HG03066 (cell line): ENCODE results near the gene RELB.
A peak's percentile ranks its signal among the peaks of the same experiment; 100 is the strongest.
"Not testable (repeated sequence)": the region's sequence is repeated elsewhere in the genome, so short reads cannot be mapped to it uniquely, and the experiment has no call there.

Experiments used
- ATAC-seq: cut with Tn5 transposase; IDR thresholded peaks from one replicate; pipeline ENCODE4 v1.9.1; 2021; ENCODE audit warnings: low read depth; ENCODE audit not compliant: unreplicated experiment

RELB gene, protein sequence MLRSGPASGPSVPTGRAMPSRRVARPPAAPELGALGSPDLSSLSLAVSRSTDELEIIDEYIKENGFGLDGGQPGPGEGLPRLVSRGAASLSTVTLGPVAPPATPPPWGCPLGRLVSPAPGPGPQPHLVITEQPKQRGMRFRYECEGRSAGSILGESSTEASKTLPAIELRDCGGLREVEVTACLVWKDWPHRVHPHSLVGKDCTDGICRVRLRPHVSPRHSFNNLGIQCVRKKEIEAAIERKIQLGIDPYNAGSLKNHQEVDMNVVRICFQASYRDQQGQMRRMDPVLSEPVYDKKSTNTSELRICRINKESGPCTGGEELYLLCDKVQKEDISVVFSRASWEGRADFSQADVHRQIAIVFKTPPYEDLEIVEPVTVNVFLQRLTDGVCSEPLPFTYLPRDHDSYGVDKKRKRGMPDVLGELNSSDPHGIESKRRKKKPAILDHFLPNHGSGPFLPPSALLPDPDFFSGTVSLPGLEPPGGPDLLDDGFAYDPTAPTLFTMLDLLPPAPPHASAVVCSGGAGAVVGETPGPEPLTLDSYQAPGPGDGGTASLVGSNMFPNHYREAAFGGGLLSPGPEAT

DNA sequence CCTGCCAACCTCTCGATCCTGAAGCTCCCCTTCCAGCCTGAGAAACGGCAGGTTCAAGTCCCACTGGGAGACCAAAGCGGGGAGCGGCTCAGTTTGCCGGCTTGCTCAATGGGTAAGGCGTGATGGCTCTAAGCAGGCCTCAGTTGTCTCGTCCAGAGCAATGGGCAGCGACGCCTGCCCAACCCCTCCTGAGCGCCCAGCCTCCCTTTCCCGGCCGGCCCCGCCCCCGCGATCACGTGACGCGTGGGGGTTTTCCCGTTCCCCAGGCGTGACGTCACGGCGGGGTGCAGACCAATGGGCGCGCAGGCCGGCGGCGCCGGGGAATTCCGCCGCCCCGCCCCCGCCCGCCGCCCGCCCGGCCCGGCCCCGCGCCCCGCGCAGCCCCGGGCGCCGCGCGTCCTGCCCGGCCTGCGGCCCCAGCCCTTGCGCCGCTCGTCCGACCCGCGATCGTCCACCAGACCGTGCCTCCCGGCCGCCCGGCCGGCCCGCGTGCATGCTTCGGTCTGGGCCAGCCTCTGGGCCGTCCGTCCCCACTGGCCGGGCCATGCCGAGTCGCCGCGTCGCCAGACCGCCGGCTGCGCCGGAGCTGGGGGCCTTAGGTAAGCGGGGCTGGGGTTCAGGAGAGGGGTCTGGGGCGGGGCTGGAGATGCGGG, at the start of gene RELB:
TSS of gene RELB (plus strand) at position 378 of the 653 bp plus-strand sequence. CDS start at position 494, 116 bp downstream.
- peak; percentile 40 for ATAC-seq

DNA sequence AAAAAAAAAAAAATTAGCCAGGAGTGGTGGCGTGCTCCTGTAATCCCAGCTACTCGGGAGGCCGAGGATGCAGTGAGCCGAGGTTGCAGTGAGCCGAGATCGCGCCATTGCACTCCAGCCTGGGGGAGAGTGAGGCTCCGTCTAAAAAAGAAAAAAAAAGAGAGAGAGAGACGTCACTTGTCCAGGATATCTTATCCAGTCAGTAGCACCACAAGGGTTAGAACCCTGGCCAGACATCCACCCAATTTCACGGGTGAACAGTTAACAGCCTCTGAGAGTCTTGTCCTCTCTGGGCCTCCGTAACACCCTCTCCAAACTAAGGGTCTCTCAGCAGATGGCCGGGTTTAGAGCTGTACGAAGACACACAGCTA, 47.0 kb upstream of the RELB start:
- ATAC-seq: no peak

DNA sequence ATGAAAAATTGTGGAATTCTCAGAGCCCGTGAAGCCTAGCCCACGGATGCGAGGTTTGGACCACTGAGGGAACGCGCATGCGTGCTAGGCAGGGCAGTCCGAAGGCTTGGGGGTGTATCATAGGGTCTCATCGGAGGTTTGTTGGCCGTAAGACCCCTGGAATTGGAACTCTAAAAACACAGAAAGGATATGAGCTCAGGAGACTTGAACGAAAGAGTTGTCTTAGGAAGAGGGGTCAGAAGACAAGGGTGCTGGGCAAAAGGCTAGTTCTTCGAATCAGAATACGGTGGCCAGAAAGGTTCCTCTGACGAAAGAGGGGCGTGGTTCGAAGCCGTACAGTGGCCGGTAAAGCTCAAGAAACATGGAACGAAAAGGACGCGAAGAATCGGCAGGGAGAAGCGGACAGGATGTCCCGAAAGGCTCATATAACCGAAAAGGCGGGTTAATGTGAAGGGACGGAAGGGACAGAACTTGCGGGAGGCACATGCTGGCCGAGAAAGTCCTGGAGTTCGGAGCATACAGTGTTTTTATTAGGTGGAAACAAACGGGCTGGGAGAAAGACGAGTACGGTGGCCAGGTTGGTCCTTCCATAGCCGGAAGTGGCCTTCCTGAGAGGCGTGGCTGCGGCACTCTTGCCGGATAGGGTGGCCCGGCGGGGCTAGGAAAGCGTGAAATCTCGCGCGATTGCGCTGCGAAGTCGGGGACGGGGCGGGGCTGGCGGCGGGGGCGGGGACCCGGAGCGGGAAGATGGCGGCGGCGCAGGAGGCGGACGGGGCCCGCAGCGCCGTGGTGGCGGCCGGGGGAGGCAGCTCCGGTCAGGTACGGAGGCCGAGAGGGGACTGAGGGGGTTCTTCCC, 46.4 kb upstream of the RELB start, which contains the start of gene CLPTM1:
TSS of gene CLPTM1 (plus strand) at position 732 of the 856 bp plus-strand sequence. CDS start at position 748, 16 bp downstream.
- ATAC-seq: peak; percentile 72

DNA sequence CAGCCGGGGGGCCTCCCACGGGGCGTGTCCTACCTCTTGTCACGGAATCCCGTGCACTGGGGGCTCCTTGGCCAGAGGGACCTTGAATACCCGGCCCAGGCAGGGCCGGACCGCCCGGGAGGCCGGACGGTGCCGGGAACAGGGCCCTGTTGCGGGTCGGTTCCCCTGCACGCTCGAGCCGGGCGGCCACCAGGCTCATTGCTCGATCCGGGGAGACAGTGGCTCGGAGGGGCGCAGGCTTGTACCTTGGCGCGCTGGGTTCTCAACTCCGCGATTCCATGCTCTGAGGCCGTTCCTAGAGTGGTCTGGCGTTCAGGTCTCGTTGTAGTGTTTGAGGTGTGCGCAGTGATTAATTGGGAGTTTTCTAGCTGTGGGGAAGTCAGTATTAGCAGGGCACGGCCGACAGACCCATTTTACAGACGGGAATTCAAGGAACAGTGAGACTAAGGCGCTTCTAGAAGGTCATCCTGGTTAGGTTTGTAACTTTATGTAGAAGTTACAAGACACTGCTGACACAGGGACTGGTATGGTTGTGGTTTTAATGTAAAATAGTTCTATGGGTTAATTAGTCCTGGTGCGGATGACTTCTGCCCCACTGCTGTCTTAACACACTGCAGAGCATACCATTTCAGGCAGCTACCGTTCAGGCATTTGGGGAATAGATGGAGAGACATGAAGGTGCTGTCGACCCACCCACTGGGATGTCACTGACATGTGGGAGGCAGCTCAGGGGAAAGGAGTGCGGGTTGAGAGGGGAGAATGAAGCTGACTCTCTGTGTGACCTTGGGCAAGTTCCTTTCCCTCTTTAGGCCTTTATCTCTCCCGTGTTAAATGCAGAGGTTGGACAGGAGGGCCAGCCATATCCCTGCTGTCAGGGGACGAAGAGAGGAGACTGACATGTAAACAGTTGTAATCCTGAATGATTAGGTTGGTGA, 45.5 kb upstream of the RELB start:
- ATAC-seq: peak; percentile 12

DNA sequence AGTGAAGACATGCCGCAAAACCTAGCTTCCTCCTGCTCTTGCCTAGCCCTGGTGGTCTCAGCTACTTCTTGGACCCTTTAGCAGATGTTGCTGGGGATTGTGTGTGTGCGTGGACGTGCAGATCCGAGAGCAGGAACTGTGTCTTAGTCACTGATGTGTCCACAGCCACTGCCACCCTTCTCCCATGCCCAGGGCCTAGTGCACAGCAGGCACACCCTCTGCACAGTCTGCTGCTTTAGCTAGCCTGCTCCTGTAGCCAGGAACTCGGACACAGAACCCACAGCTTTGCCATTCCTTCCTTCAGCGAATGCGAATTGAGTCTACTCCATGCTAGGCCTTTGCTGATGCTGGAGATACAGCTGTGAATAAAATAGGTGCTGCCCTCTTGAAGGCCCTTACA, 43.7 kb upstream of the RELB start:
- ATAC-seq: no peak

DNA sequence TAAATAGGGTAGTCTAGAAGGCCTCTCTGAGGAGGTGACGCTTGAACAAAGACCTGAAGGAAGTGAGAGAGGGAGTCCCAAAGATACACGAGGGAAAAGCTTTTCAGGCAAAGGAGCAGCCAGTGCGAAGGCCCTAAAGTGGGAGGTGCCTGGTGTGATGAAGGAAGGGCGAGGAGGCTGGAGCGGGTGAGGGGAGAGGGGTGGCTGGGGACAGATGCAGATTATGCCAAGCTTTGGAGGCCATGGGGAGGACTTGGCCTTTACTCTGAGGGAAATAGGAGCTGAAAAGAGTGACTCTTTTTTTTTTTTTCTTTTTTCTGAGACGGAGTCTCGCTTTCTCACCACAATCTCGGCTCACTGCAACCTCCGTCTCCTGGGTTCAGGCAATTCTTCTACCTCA, 43.2 kb upstream of the RELB start:
- ATAC-seq: no peak

DNA sequence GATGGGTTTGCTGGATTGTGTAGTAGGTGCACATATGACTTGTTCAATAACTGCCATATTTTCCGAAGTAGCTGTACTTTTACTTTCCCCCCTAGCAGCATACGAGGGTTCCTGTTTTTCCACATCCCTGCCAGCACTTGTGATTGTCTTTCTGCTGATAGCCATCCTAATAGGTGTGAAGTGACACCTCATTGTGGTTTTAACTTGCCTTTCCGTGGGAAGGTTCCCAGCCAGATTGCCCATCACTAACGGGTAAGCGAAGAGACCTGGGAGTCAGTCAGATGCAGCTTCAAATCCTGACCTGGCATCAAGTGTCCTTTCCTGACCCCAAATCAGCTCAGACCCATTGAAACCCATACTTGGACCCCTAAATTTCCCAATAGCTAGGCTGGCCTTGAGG, 41.6 kb upstream of the RELB start:
- ATAC-seq: no peak

DNA sequence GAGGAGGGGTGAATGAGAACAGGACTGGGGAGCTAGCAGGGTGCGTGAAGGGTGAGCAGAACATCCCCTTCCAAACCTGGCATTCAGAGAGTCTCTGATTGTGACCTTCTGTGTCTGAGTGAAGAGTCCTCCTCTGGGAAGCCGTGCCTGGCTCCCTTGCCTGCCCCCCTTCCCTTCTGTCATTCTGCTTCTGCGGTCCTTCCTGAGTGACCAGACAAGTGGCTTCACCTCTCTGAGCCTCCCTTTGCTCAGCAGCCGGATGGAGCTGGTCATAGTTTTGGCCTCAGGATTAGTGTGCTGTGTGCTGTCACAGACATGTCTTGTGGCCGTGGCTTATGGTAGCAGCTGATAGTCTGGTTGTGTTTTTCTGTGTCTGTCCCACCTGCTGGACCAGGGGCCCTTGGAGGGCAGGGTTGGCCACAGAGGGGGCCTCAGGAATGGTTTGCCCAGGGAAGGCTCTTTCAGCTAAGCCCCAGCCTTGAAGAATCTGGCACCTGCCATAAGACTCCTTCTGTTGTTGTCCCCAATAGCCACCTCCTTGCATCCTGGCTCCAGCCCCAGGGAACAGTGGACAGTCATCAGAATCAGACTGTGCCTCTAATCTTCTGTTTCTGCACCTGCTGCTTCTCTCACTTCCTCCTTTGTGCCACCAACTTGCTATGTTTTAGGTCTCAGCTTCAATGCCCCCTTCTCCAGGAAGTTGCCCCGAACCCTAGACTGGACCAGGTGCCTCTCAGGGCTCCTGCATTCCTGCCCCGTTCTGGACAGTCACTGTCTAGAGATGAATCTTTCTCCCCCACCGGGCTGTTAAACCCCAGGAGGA, 40.1 kb upstream of the RELB start:
- ATAC-seq: no peak

DNA sequence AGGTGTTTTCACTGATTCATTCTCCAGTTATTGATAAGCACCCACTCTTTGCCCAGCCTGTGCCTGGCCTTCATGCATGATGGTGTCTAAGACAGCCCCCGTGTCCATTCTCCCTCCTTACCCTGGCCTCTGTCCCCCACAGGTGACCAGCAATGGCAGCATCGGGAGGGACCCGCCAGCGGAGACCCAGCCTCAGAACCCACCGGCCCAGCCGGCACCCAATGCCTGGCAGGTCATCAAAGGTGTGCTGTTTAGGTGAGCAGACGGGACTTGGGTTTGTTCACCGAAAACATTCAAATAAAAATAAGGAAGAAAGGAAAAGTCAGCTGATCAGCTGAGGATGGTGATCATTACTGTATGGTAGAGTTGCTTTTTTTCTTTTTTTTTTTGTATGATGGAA, 39.4 kb upstream of the RELB start:
- no peak for ATAC-seq

DNA sequence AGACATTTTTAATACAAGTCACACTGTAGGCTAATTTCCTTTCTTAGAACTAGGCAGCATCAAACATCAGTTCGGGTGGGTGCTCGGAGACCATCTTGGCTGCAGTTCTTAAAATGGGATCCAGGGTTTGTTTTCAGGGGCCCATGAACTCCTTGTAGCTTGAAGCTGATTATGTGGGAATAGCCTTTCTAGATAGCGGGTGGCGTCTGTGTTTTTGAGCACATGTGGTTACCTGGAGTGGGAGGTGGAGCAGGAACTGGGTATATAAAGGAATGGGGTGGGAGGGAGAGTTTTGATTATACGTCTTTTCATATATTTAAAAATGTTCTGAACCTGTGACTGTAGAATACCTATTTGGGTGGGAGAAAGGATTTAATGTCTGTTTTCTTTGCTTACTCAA, 33.1 kb upstream of the RELB start:
- ATAC-seq: no peak

DNA sequence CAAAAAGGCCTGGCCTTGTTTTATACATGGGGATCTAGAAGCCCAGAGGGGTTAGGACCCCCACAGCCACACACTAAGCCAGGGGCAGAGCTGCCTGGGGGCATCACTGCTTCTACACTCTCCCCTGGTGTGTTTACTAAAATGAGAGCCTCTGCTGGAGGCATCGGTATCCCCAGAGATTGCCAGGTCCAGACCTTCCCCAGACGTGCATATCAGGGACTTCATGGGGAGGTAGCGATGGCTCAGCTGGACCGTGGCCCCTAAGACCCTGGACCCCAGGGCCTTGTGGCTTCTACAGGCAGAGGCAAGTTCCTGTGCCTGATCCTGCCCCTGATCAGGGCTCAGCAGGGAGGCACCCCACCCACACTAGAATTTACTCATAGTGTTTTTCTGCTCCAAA, 32.6 kb upstream of the RELB start:
- ATAC-seq: no peak

DNA sequence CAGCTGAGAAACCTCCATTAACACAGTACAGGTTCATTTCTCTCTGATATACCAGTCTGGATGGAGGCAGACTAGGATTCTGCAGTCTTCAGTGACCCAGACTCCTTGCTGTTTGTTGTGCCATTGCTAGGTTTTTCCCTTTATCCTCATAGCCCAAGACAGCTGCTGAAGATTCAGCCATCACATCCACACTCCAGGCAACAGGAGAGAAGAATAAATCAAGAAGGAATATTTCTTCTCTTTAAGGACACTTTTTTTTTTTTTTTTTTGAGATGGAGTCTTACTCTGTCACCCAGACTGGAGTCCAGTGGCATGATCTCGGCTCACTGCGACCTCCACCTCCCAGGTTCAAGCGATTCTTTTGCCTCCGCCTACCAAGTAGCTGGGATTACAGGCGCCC, 31.8 kb upstream of the RELB start:
- ATAC-seq: no peak

DNA sequence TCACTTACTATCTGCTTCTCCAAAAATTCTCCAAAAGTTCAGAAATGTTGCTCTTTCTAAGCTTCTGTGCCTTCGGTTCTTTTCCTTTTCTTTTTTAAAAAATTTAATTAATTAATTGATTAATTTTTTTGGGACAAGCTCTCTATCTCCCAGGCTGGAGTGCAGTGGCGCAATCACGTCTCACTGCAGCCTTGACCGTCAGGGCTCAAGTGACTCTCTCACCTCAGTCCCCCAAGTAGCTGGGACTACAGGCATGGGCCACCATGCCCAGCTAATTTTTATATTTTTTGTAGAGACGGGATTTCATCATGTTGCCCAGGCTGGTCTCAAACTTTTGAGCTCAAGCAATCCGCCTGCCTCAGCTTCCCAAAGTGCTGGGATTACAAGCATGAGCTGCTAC, 29.8 kb upstream of the RELB start:
- not testable (repeated sequence) for ATAC-seq

DNA sequence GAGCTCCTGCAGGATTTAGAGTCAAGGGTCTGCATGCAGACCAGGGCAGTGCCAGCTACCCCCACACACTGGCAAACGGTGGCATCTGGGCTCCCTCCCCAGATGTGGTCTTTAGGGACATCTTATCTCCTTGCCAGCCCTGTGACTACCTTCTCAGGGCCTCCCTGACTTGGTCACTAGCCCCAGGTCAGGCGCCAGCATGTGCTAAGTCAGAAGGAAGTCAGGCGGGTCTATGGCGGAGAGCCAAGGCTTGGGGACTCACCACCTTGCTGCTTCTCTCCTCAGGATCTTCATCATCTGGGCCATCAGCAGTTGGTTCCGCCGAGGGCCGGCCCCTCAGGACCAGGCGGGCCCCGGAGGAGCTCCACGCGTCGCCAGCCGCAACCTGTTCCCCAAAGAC, 28.5 kb upstream of the RELB start:
- ATAC-seq: no peak

DNA sequence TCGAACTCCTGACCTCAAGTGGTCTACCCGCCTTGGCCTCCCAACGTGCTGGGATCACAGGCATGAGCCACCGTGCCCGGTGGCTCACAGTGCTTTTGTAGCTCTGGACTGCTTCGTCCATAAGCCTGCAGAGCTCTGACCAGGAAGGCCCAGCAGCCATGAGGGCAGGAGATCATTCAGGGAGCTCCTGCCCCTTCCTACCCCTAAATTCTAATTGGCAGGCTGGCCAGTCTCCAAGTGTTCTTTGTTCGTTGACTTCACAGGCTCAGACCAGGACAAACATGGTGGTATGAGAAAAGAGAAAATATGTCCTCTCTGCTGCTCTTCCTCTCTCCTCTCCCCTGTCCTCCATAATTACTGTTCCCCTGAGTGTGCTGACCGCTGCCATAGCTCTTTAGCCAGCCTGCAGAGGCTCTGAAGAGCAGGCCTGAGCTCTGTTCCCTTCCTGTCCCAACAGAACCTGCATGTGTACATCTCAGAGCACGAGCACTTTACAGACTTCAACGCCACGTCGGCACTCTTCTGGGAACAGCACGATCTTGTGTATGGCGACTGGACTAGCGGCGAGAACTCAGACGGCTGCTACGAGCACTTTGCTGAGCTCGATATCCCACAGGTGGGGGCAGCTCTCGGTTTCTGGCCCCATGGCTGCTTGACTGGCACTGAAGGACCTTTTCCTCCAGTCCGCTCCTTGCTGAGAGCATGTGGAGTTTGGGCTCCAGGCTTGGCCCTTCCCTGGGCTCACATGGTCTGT, 27.1 kb upstream of the RELB start:
- ATAC-seq: no peak

DNA sequence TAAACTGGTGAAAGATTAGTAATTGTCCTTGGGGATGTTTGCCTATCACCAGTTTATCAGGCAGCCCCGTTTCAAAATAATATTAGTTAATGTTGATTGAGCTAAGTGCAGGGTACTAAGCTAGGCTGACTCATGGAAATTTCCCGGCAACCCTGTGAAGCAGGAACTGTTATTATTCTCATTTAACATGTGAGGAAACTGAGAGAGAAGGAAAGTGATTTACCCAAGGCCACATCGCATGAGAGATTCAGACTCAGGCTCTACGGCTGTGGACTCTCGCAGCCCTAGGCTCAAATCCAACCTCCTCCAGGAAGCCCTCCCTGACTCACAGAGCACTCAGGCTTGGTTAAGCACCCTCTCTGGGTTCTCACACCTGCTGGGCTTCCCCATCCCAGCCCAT, 26.4 kb upstream of the RELB start:
- no peak for ATAC-seq

DNA sequence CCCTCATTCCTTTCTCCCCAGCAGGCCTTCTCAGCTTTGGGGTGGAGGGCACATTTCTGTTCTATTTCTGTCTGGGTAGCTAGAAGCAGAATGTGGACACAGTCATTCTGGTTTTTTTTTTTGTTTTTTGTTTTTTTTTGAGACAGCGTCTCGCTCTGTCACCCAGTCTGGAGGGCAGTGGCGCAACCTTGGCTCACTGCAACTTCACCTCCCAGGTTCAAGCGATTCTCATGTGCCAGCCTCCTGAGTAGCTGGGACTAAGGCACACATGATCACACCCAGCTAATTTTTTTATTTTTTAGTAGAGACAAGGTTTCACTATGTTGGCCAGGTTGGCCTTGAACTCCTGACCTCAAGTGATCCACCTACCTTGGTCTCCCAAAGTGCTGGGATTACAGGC, 25.8 kb upstream of the RELB start:
- ATAC-seq: no peak

DNA sequence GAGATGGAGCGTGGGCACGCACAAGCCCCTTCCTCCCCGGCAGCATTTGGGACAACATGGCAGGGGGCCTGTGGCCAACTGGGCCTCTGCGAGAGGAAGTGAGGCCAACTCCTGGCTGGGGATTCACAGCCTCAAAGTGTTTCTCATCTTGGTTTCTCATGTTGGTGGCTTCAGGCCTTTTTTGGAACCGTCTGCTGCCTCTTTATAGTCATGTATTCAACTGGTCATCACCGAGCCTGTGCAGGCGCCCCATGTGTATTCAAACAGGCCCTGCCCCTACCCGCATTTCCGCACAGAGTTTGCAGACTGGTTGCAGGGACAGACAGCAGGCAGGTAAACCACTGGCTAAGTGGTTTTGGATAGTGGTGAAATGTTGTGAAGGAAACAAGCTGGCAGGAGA, 17.3 kb upstream of the RELB start:
- ATAC-seq: no peak
